T47D (cell line): ENCODE measurements around the gene ZDHHC21.
"Not testable (repeated sequence)": the region's sequence is repeated elsewhere in the genome, so short reads cannot be mapped to it uniquely, and the experiment has no call there.

ENCODE experiments used
- DNase-seq, 2 experiments: peaks; one replicate each; pipeline versions ENCODE4 v3.0.0 to v3.0.0-alpha.2; 2011 to 2012; ENCODE audit warnings: low read depth in 1 of 2, low spot score in 1 of 2
- JUND ChIP-seq: IDR thresholded peaks from 2 replicates; pipeline ENCODE4 v1.6.1; 2012; ENCODE audit warnings: low read depth
- in situ Hi-C: cut with HindIII; loops from 2 replicates; pipeline ENCODE4 v1.10.0; 2016; ENCODE audit warnings: low sequenced_read_pairs, low pct_unique_long_range_greater_than_20kb

Gene ZDHHC21

DNA sequence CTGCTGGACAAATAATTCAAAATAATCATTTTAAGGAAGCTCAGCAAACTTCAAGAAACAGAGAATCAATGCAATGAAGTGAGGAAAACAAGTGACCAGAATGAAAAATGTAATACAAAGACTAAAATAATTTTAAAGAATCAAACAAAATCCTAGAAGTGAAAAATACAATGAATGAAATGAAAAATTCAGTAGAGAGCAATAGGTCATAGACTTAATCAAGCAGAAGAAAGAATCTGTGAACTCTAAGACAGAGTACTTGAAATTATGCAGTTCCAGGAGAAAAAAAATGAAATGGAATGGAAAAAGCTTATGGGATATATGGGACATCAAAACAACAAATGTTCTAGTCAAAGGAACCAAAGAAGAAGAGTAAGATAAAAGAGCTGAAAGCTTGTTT, 11.8 kb upstream of the ZDHHC21 start:
- in situ Hi-C loops = no loop called here
- TF ChIP-seq JUND = no peak
- DNase-seq = no peak

DNA sequence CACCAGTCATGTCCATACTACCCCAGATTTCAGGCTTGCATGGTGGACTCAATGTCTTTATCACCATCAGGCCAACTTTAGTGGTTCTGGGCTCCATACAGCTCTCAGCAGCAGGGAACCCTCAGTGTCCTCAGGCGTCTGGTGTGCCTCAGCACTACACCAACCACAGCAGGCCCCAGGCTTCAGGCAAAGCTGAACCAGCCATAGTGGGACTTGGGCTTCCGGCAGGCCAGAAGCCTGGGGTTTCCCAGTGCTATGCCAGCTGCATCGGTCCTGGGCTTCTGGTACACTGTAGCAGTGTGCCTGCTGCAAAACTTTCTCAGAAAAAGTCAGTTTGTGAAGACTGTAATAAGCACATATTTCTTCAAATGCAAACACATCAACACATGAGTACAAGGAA, 11.0 kb upstream of the ZDHHC21 start:
- TF ChIP-seq JUND = no peak
- no peak for DNase-seq

DNA sequence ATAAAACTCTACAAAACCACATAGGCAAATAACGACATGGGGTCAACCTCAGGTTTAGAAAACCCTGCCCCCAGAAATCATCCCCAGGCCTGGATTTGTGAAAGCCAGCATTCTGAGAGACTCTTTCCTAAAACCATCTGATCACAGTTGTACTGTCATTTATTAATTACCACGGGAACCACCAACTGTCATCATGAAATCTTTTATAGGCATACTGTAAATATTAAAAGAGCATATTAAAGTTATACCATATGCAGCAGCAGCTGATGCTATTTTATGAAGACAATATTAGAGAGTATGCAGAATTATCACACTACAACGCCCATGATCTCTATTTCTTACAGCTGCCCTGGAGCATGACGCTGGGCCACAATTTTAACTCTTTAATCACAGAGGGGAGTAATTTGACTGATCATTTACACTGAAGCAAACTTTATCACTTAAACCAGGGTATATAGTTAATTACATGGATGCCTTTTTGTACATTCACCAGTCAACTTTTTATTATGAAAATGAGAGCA, 9.0 kb upstream of the ZDHHC21 start:
- no peak for DNase-seq
- in situ Hi-C loops = no loop called here
- no peak for TF ChIP-seq JUND

More for the DNA sequence above, 11.0 kb upstream of the ZDHHC21 start:
- in situ Hi-C loops = no loop called here

DNA sequence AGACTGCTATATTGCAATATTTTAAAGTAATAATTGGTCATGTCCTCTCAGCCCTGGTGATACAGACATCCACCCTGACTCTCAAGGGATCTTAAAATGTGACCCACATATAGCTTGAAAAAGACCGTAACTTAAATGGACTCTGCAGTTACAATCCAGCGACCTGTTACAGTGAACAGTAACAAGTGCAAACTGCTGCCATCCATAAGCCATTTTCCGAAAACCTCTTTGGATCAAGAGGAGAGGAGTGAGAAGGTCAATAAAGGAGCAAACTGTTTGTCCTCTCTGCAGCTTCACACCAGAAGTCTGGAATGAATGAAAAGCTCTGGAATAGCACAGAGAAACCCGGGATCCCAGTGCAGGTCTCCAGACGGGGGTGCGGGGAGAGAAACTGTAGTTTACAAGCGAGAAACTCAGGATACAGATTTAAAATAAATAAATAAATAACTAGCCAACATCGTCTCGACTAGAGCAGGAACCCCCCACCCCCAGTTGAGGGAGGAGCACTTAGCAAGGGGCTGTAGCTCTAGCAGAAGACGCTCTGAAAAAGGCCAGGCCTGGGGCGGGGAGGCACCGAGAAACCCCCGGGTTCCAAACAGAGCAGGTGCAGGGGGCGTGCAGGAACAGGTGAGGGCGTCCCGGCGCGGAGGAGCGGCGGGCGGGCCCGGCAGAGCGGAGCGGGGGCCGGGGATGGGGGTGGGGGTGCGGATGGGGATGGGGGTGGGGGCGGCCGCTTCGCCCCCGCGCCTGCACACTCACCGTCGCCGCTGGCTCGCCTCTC, 572 bp downstream of the ZDHHC21 start:
- TF ChIP-seq JUND = no peak
- in situ Hi-C loops = no loop called here
- peak in 1 of 2 experiments; percentile 28 for DNase-seq

DNA sequence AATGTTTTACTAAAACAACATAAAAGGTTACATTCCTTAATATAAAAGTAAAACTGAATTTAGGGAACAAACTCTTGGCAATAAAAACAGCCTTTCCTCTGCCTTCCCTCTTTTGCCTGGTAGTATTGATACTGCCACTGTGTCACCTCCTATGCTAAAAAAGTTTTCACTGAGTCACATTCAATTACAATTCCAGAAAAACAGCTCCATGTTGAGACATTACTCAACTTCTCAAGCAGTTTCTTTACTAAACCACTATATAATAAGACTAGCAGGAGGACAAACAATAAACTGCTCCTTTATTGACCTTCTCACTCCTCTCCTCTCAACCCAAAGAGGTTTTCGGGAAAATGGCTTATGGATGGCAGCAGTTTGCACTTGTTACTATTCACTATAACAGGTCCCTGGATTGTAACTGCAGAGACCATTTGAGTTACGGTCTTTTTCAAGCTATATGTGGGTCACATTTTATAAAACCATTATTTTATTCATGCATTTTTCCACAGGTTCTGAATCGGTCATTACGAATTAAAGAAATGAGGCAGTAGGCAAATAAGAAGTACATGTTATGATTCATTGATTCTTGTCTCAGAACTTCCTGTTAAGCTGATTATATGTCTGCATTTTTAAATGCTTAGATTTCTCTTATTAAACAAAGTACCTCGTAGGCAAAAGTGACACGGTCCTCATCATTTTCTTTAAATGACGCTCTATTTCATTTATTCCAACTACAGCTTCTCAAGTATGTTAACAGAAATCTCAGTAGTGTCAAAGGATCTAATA, 2.1 kb downstream of the ZDHHC21 start:
- in situ Hi-C loops = no loop called here
- DNase-seq = no peak
- no peak for TF ChIP-seq JUND

DNA sequence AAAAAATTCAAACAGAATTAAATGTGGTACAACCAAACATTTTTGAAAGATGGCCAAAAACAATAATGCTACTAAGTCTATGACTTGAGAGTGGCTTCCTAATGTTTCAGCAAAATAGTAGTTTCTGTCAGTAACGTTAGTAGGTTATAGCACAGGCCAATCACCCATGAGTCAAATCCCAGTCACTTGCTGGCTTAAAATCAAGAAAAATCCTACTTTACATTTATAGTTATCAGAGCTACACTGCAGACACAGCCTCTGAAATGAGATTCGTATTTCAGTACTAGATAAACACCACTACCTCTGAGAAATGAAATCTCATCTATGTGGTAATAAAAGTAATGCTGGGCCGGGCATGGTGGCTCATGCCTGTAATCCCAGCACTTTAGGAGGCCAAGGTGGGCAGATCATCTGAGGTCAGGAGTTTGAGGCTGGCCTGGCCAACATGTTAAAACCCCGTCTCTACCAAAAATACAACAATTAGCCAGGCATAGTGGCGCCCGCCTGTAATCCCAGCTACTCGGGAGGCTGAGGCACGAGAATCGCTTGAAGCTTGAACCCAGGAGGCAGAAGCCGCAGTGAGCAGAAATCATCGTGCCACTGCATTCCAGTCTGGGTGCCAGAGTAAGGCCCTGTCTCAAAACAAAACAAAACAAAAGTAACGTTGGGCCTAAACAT, 6.1 kb downstream of the ZDHHC21 start:
- in situ Hi-C loops = no loop called here
- no peak for TF ChIP-seq JUND
- DNase-seq = no peak

DNA sequence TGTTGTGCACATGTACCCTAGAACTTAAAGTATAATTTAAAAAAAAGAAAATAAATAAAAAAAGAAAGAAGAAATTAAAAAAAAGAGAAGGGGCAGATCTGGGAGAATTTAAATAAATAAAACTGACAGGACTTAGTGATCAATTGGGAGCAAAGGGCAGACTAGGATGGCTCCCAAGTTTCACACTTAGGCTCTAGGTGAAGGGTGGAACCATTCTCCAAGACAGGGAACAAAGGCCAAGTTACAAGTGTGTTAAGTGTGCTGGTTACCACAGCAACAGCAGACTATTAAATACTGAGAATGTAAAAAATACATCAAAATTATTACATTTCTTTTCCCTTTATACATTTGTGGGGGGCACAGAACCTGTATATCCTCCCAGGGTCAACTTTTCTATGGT, 7.1 kb downstream of the ZDHHC21 start:
- in situ Hi-C loops = no loop called here
- no peak for DNase-seq
- no peak for TF ChIP-seq JUND

DNA sequence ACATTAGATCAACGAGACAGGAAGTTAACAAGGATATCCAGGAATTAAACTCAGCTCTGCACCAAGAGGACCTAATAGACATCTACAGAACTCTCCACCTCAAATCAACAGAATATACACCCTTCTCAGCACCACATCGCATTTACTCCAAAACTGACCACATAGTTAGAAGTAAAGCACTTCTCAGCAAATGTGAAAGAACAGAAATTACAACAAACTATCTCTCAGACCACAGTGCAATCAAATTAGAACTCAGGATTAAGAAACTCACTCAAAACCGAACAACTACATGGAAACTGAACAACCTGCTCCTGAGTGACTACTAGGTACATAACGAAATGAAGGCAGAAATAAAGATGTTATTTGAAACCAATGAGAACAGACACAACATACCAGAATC, 10.6 kb downstream of the ZDHHC21 start:
- in situ Hi-C loops, DNase-seq: not testable (repeated sequence)

DNA sequence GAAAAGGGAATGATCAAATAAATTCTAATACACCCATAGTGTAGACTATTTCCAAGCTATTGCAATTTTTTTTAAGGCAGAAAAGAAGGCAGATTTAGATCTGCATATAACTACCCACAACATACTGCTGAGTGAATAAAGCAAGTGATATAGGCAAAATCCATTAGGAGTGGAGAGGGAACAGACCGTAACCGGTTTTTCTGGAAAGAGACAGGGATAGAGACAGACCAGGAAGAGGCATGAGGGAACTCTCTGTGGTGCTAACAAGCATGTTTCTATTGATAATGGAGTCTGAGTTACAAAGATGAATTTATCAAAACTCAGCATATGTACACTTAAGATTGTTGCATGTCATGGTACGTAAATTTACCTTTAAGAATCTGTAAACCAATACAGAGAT, 14.5 kb downstream of the ZDHHC21 start:
- no peak for TF ChIP-seq JUND
- in situ Hi-C loops = no loop called here
- peak in 1 of 2 experiments; percentile 40 for DNase-seq

DNA sequence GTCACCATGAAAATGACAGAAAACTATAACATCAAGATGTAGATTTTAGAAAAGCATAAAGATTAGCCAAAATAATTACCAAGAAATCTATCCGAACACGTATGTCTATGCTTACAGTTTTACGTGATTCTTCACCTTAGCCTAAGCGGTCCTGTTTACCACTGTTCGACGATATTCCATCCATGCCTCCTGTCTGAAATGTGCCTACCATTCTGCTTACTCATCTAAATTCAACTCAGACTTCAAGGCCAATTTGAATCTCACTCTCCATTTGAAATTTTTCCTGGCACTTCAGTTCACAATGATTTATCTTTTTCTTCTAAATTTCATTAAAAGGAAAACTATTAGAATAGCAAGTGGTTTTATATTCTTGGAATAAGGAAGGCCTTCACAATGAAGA, 15.4 kb downstream of the ZDHHC21 start:
- in situ Hi-C loops = no loop called here
- TF ChIP-seq JUND = no peak
- no peak for DNase-seq

DNA sequence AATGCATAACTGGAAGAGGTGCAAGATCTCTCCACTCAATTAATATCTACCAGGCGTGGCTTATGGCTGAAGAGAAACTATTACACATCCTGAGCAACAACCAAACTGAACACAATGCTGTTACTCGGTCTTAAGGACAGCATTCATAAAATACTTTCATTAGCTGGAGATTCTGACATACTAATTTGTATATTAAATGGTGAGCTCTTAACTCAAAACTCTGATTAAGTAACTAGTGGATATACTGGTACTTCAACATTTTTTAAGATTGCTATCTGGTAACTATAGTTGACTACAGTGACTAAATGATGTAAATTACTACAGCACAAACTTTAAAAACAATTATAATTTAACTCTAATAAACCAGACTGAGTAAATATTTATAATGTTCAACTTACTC, 15.8 kb downstream of the ZDHHC21 start:
- in situ Hi-C loops = no loop called here

DNA sequence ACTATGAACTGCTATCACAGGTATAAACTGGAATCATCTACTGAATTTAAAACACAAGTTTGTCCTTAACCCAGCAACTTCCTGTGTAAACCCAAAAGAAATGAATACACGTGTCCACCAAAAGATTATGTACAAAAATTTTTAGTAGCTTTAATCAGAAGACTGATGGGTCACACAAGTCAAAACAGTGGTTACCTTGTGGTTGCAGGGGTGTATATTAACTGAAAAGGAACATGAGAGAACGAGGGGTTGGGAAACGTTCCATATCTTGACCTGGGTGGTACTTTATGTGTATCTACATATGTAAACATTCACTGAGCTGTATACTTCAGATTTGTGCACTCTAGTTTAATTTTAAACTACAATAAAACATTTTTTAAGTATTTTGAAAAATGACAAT, 18.6 kb downstream of the ZDHHC21 start:
- in situ Hi-C loops = no loop called here
- no peak for DNase-seq
- TF ChIP-seq JUND = no peak

More for the DNA sequence above, 15.8 kb downstream of the ZDHHC21 start:
- TF ChIP-seq JUND = no peak
- DNase-seq = peak in 1 of 2 experiments; percentile 13

DNA sequence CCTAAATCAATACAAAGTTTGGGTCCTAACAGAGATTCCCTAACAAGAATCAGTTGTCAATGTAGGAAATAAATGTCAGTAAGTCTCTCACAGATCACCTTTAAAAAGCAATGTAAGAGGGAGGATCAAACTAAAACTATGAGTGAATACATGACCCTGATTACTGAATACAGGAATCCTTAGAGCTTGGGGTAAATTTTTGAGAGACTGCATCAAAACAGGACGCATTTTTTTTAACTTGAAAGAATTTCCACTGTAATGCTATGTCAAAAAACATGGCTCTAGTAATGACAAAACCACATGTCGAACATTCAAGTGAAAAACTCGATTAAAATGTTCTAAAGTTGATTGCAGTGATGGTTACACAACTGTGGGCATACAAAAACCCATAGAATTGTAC, 21.9 kb downstream of the ZDHHC21 start:
- in situ Hi-C loops = no loop called here
- TF ChIP-seq JUND = no peak
- no peak for DNase-seq
